A673 (cell line): ENCODE results near the gene KBTBD2. TPM values are rescaled to one million over a fixed set of nuclear protein-coding genes. Genes with fewer than 3 reads are reported as not detected.
"Not testable (repeated sequence)": the region's sequence is repeated elsewhere in the genome, so short reads cannot be mapped to it uniquely, and the experiment has no call there.

Experiments
- BruUV-seq: library from RNA; stranded (reverse); fragments of 400-500 nt; replicated peaks from 2 replicates; lab custom pipeline; 2021; lab: Mats Ljungman, UMichigan
- CTCF ChIA-PET: fragments of 300-600 bp; sonication (Branson Sonifier 250); formaldehyde crosslinking; loops from one replicate; lab custom pipeline; 2022; ENCODE audit warnings: antibody characterized with exemption; lab: Charles Lee
- POLR2A ChIA-PET: fragments of 300-600 bp; sonication (Branson Sonifier 250); formaldehyde crosslinking; loops from one replicate; lab custom pipeline; 2022; ENCODE audit warnings: antibody characterized with exemption; ENCODE audit not compliant: low non-redundant PET; lab: Charles Lee
- DNase-seq: peaks from one replicate; pipeline ENCODE4 v3.0.0-alpha.2; 2015; ENCODE audit warnings: low spot score
- H3K27ac ChIP-seq: fragments of 200-600 bp; sonication (generic); 2 replicates; pipeline ENCODE4 v1.5.1; 2016; ENCODE audit warnings: mixed run types, low read depth, mild to moderate bottlenecking, mixed read lengths, antibody characterized with exemption, low read length; ENCODE audit not compliant: poor library complexity, severe bottlenecking
- H3K27me3 ChIP-seq: fragments of 200-600 bp; sonication (generic); replicated peaks from 2 replicates; pipeline ENCODE4 v1.6.1; 2017; ENCODE audit warnings: mixed run types, low read depth, mild to moderate bottlenecking, mixed read lengths, antibody characterized with exemption, low read length; ENCODE audit not compliant: insufficient read depth, poor library complexity
- H3K36me3 ChIP-seq: fragments of 200-600 bp; sonication (generic); 2 replicates; pipeline ENCODE4 v1.6.1; 2016; ENCODE audit warnings: mixed run types, mild to moderate bottlenecking, mixed read lengths, antibody characterized with exemption, low read length; ENCODE audit not compliant: insufficient read depth, poor library complexity, severe bottlenecking
- H3K4me1 ChIP-seq: fragments of 200-600 bp; sonication (generic); 2 replicates; pipeline ENCODE4 v1.6.1; 2017; ENCODE audit warnings: mixed run types, mild to moderate bottlenecking, mixed read lengths, antibody characterized with exemption, low read length; ENCODE audit not compliant: insufficient read depth, poor library complexity, severe bottlenecking
- H3K4me3 ChIP-seq: fragments of 200-600 bp; sonication (generic); 2 replicates; pipeline ENCODE4 v1.5.1; 2016; ENCODE audit warnings: low read depth, mixed run types, mild to moderate bottlenecking, mixed read lengths, low read length; ENCODE audit not compliant: poor library complexity, severe bottlenecking
- H3K9me3 ChIP-seq: fragments of 200-600 bp; sonication (generic); 2 replicates; pipeline ENCODE4 v1.6.1; 2016; ENCODE audit warnings: mixed run types, low read depth, mild to moderate bottlenecking, mixed read lengths, antibody characterized with exemption, low read length; ENCODE audit not compliant: poor library complexity, severe bottlenecking
- EZH2 ChIP-seq: fragments of 200-600 bp; sonication (generic); IDR thresholded peaks from 2 replicates; pipeline ENCODE4 v1.6.1; 2017; ENCODE audit warnings: borderline replicate concordance, low read depth, mild to moderate bottlenecking, mixed read lengths, antibody characterized with exemption, low read length; ENCODE audit not compliant: poor library complexity, severe bottlenecking
- intact Hi-C: fragments of 100-400 bp; cut with micrococcal nuclease; formaldehyde crosslinking; loops from one replicate; pipeline ENCODE4 v1.10.0; 2022; ENCODE audit not compliant: unreplicated experiment
- total RNA-seq: library from RNA; stranded (reverse); gene quantifications from 2 replicates; pipeline ENCODE4 v1.2.3, GENCODE V29; 2021
- TF ChIP-seq, protein P1 (sequence below): fragments of 300-800, 200-600 bp; sonication (generic); conservative IDR thresholded peaks from 2 replicates; pipeline ENCODE4 v1.5.1; 2017; ENCODE audit warnings: low read depth, mild to moderate bottlenecking, antibody characterized with exemption, low read length, moderate library complexity, mixed read lengths

Gene KBTBD2
- total RNA-seq, 1 experiment from 2014 or later: 51.0 TPM

DNA sequence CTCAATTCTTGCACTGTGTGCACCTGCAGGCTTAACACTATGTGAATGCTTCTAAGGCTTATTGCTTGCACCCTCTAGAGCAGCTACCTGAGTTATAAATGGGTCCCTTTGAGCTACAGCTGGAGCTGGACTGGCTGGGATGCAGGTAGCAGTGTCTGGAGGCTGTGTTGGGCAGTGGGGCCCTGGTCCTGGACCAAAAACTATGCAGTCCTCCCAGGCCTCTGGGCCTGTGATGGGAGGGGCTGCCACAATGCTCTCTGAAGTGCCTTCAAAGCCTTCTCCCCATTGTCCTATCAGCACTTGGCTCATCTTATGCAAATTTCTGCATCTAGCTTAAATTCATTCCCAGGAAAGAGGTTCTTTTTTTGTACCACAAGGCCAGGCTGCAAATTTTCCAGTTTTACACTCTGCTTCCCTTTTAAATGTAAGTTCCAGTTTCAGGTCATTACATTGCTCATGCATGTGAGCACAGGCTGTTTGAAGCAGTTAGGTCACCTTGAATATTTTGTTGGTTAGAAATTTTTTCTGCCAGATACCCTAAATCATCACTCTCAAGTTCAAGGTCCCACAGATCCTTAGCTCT lies 26.0 kb downstream of the KBTBD2 start:
- TF ChIP-seq, protein P1, sequence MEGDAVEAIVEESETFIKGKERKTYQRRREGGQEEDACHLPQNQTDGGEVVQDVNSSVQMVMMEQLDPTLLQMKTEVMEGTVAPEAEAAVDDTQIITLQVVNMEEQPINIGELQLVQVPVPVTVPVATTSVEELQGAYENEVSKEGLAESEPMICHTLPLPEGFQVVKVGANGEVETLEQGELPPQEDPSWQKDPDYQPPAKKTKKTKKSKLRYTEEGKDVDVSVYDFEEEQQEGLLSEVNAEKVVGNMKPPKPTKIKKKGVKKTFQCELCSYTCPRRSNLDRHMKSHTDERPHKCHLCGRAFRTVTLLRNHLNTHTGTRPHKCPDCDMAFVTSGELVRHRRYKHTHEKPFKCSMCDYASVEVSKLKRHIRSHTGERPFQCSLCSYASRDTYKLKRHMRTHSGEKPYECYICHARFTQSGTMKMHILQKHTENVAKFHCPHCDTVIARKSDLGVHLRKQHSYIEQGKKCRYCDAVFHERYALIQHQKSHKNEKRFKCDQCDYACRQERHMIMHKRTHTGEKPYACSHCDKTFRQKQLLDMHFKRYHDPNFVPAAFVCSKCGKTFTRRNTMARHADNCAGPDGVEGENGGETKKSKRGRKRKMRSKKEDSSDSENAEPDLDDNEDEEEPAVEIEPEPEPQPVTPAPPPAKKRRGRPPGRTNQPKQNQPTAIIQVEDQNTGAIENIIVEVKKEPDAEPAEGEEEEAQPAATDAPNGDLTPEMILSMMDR: no peak
- no peak for TF ChIP-seq EZH2
- H3K27me3 ChIP-seq: no peaks in the 10 kb centered on the region
- no peak for DNase-seq
- H3K4me3 ChIP-seq: no peak overlapping the region
- intact Hi-C loops: no loop called here
- H3K9me3 ChIP-seq: no peaks in the 10 kb centered on the region
- BruUV-seq: no TSS peak
- H3K36me3 ChIP-seq: peaks cover 28% of the 10 kb centered on the region
- ChIA-PET CTCF (no interaction called here), POLR2A (interaction anchor here (0.6 kb wide), 1 partner anchor 12 kb away, joined by 12 read pairs; no protein-coding TSS in a partner anchor)
- H3K4me1 ChIP-seq: no peaks in the 10 kb centered on the region
- no peak overlapping the region for H3K27ac ChIP-seq

DNA sequence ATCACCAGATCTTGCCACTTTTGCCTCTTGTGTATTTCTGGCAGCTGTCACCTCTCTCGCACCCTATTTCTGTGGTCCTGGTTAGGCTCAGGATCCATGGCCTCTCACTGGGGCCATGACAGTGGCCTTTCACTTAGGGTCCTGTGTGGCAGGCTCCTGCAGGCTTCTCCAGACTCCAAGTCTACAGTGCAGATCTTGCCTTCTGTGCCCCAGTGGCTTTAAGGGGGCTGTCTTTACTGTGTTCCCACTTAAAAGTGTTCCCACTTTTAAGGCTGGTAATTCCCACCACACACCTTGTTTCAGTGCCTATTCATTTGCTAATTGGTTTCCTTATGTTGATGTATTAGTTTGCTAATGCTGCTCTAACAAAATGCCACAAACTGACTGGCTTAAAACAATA lies 27.7 kb downstream of the KBTBD2 start:
- H3K27me3 ChIP-seq, H3K27ac ChIP-seq, H3K4me1 ChIP-seq, DNase-seq, CTCF ChIA-PET, BruUV-seq, H3K4me3 ChIP-seq, POLR2A ChIA-PET, intact Hi-C loops, H3K9me3 ChIP-seq: not testable (repeated sequence)
- peaks cover 12% of the 10 kb centered on the region for H3K36me3 ChIP-seq

DNA sequence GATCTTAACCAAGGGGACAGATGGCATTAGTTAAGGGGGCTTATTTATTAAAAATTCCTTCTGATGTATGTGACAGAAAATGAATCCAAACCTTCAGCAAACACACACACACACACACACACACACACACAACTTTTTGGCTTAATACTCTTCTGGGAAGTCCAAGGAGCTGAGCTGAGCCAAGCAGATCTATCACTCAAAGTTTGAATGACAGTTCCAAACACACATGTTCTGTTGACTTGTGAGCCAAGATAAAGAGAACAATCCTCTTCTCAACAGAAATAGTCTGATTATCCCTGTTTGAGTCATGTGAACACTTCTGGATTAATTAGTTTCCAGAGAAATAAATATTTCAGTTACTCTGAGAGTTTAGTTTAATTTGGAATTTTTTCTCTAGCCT lies 31.5 kb downstream of the KBTBD2 start:
- Histone ChIP-seq H3K27ac (no peak overlapping the region), H3K4me3 (no peak overlapping the region), H3K4me1 (no peaks in the 10 kb centered on the region), H3K36me3 (no peaks in the 10 kb centered on the region), H3K27me3 (no peaks in the 10 kb centered on the region), H3K9me3 (no peaks in the 10 kb centered on the region)
- TF ChIP-seq, protein P1: no peak
- TF ChIP-seq EZH2: no peak
- ChIA-PET CTCF (no interaction called here), POLR2A (no interaction called here)
- intact Hi-C loops: no loop called here
- BruUV-seq: no TSS peak
- no peak for DNase-seq

GRCh38 chr7:32858648-32859047 lies 32.9 kb downstream of the KBTBD2 start:
- CTCF ChIA-PET: no interaction called here

GRCh38 chr7:32857063-32857462 lies 34.5 kb downstream of the KBTBD2 start:
- H3K4me1 ChIP-seq, BruUV-seq, H3K27me3 ChIP-seq, DNase-seq, POLR2A ChIA-PET, intact Hi-C loops, H3K27ac ChIP-seq, H3K36me3 ChIP-seq, H3K4me3 ChIP-seq, CTCF ChIA-PET, H3K9me3 ChIP-seq: not testable (repeated sequence)

More at GRCh38 chr7:32858648-32859047, 32.9 kb downstream of the KBTBD2 start:
- Histone ChIP-seq H3K27me3 (no peaks in the 10 kb centered on the region), H3K9me3 (no peaks in the 10 kb centered on the region), H3K27ac (no peak overlapping the region), H3K4me3 (no peak overlapping the region), H3K36me3 (no peaks in the 10 kb centered on the region), H3K4me1 (no peaks in the 10 kb centered on the region)
- POLR2A ChIA-PET: no interaction called here
- TF ChIP-seq, protein P1: no peak
- no peak for TF ChIP-seq EZH2
- DNase-seq: no peak
- intact Hi-C loops: loop anchor here (2.0 kb wide), 1 partner anchor 58 kb away; no protein-coding TSS in a partner anchor
- BruUV-seq: no TSS peak
